HepG2 (cell line): Measurements from ENCODE around the gene SIGLEC8. TPM values are rescaled to one million over a fixed set of nuclear protein-coding genes. Genes with fewer than 3 reads are reported as not detected.
A peak's percentile ranks its signal among the peaks of the same experiment; 100 is the strongest.

Source experiments
- ARID5B ChIP-seq: IDR thresholded peaks from 2 replicates; pipeline ENCODE4 v1.4.0; 2020; ENCODE audit warnings: mild to moderate bottlenecking, missing genetic modification reagents
- CREB1 ChIP-seq, 2 experiments: fragments of 450-650 bp in 1 of 2; IDR thresholded peaks; 2 replicates each; pipeline ENCODE4 v1.6.1; 2016 to 2017; ENCODE audit warnings: control low read depth in 1 of 2, mild to moderate bottlenecking in 1 of 2, missing compliant biosample characterization in 1 of 2, missing genetic modification characterization in 1 of 2
- CREB3 ChIP-seq: sonication (generic); formaldehyde crosslinking; IDR thresholded peaks from 2 replicates; pipeline ENCODE4 v1.5.0; 2020; ENCODE audit warnings: missing genetic modification reagents
- HES4 ChIP-seq: sonication (generic); formaldehyde crosslinking; IDR thresholded peaks from 2 replicates; pipeline ENCODE4 v1.9.0; 2021; ENCODE audit warnings: mild to moderate bottlenecking, missing genetic modification reagents, borderline replicate concordance
- SMAD3 ChIP-seq: sonication (generic); formaldehyde crosslinking; IDR thresholded peaks from 2 replicates; pipeline ENCODE4 v1.4.0; 2020; ENCODE audit warnings: missing genetic modification reagents
- ZBTB10 ChIP-seq: sonication (generic); formaldehyde crosslinking; IDR thresholded peaks from 2 replicates; pipeline ENCODE4 v1.4.0; 2020; ENCODE audit warnings: missing genetic modification reagents, borderline replicate concordance
- ZBTB42 ChIP-seq: sonication (generic); formaldehyde crosslinking; IDR thresholded peaks from 2 replicates; pipeline ENCODE4 v1.5.0; 2020; ENCODE audit warnings: mild to moderate bottlenecking, missing genetic modification reagents
- ZNF18 ChIP-seq: sonication (generic); formaldehyde crosslinking; IDR thresholded peaks from 2 replicates; pipeline ENCODE4 v1.8.0; 2022; ENCODE audit warnings: mild to moderate bottlenecking, missing genetic modification reagents; ENCODE audit not compliant: insufficient replicate concordance
- ZNF558 ChIP-seq: sonication (generic); formaldehyde crosslinking; IDR thresholded peaks from 2 replicates; pipeline ENCODE4 v1.9.0; 2022; ENCODE audit warnings: mild to moderate bottlenecking, missing genetic modification reagents, borderline replicate concordance
- ZNF597 ChIP-seq: sonication (generic); formaldehyde crosslinking; IDR thresholded peaks from 2 replicates; pipeline ENCODE4 v1.5.0; 2020; ENCODE audit warnings: missing genetic modification reagents
- ZNF672 ChIP-seq: sonication (generic); formaldehyde crosslinking; IDR thresholded peaks from 2 replicates; pipeline ENCODE4 v1.8.1; 2022; ENCODE audit warnings: missing genetic modification reagents
- ZNF687 ChIP-seq: sonication (generic); formaldehyde crosslinking; IDR thresholded peaks from 2 replicates; pipeline ENCODE4 v1.5.1; 2020; ENCODE audit warnings: mild to moderate bottlenecking, missing genetic modification reagents, moderate library complexity
- ZNF782 ChIP-seq: sonication (generic); formaldehyde crosslinking; IDR thresholded peaks from 2 replicates; pipeline ENCODE4 v1.4.0; 2020; ENCODE audit warnings: missing genetic modification reagents, mild to moderate bottlenecking, borderline replicate concordance
- polyA plus RNA-seq, 8 experiments: library from polyadenylated mRNA; depleted of rRNA in 3 of 8; stranded (reverse) in 7 of 8; unstranded in 1 of 8; fragments of >200 nt; fragmentation: Illumina TruSeq in 4 of 8; extraction: Trizol in 4 of 8; gene quantifications; 2 replicates each; pipeline versions ENCODE4 v1.2.1 to v1.2.3, GENCODE V29; 2011 to 2016; ENCODE audit warnings: low read depth in 4 of 8, missing spikeins in 1 of 8, mixed read lengths in 1 of 8; ENCODE audit not compliant: insufficient read depth in 1 of 8
- total RNA-seq, 5 experiments: library from RNA; depleted of rRNA; stranded (reverse); fragments of >200 nt; fragmentation: Illumina TruSeq; extraction: Trizol; gene quantifications; 2 replicates each; pipeline ENCODE4 v1.2.3, GENCODE V29; 2016; ENCODE audit warnings: low read depth in 1 of 5

Gene SIGLEC8
- total and polyA plus RNA-seq, 2 of the 13 experiments (the other 11 are each of a cell fraction or from before 2014, with no cell fraction given), result not detected

- TF ChIP-seq ARID5B (CRISPR knock-in tag) (peak; percentile 81), ZNF782 (CRISPR knock-in tag) (peak; percentile 90), SMAD3 (peak; percentile 99), ZNF597 (CRISPR knock-in tag) (no peak), ZBTB42 (peak; percentile 95; the same call in 1 of the 2 replicates), ZNF18 (CRISPR knock-in tag) (peak; percentile 80), CREB1 (IDR thresholded peaks at IDR 0.05) (no peak), CREB1 (CRISPR knock-in tag; IDR thresholded peaks at IDR 0.05) (no peak), ZNF672 (no peak), ZNF687 (CRISPR knock-in tag) (peak; percentile 69), ZNF558 (peak; percentile 99; the same call in 1 of the 2 replicates), ZBTB10 (peak; percentile 87; the same call in 1 of the 2 replicates), CREB3 (CRISPR knock-in tag) (peak; percentile 99), HES4 (CRISPR knock-in tag) (peak; percentile 99)
Observed at GRCh38 chr19:51422053-51422448, 36.2 kb downstream of the SIGLEC8 start (continued).
